GM23338 (cell line): ENCODE results near the gene GABRE. TPM values are rescaled to one million over a fixed set of nuclear protein-coding genes. Genes with fewer than 3 reads are reported as not detected.

Source experiments
- ATAC-seq: fragments of 200-7000 bp; cut with Tn5 transposase; 3 replicates; pipeline ENCODE4 v1.9.1; 2020
- DNase-seq: peaks from one replicate; pipeline ENCODE4 v3.0.0-alpha.2; 2015; ENCODE audit warnings: low spot score
- H2AFZ ChIP-seq: fragments of 200-600 bp; sonication (generic); 2 replicates; pipeline ENCODE4 v1.8.0; 2016; ENCODE audit warnings: antibody characterized with exemption, mild to moderate bottlenecking, moderate library complexity
- H3F3A ChIP-seq: fragments of 200-600 bp; sonication (generic); replicated peaks from 2 replicates; pipeline ENCODE4 v1.8.0; 2017; ENCODE audit warnings: antibody characterized with exemption, mixed run types, low read depth
- H3K27ac ChIP-seq: fragments of 200-600 bp; sonication (generic); 2 replicates; pipeline ENCODE4 v1.6.1; 2016; ENCODE audit warnings: low read depth
- H3K27me3 ChIP-seq: fragments of 200-600 bp; sonication (generic); 2 replicates; pipeline ENCODE4 v1.8.0; 2016; ENCODE audit warnings: mild to moderate bottlenecking, mixed run types, moderate library complexity; ENCODE audit not compliant: insufficient read depth
- H3K36me3 ChIP-seq: fragments of 200-600 bp; sonication (generic); 2 replicates; pipeline ENCODE4 v1.8.0; 2016; ENCODE audit warnings: mild to moderate bottlenecking; ENCODE audit not compliant: insufficient read depth
- H3K4me1 ChIP-seq: fragments of 200-600 bp; sonication (generic); 2 replicates; pipeline ENCODE4 v1.8.0; 2016; ENCODE audit warnings: mild to moderate bottlenecking, moderate library complexity; ENCODE audit not compliant: insufficient read depth
- H3K4me2 ChIP-seq: fragments of 200-600 bp; sonication (generic); 2 replicates; pipeline ENCODE4 v1.7.1; 2017; ENCODE audit warnings: mixed run types
- H3K4me3 ChIP-seq: fragments of 200-600 bp; sonication (generic); 2 replicates; pipeline ENCODE4 v1.6.1; 2016; ENCODE audit warnings: mixed run types
- H3K79me2 ChIP-seq: fragments of 200-600 bp; sonication (generic); replicated peaks from 2 replicates; pipeline ENCODE4 v1.8.0; 2017; ENCODE audit warnings: mild to moderate bottlenecking; ENCODE audit not compliant: insufficient read depth
- H3K9me2 ChIP-seq: fragments of 200-600 bp; sonication (generic); 2 replicates; pipeline ENCODE4 v1.8.0; 2017; ENCODE audit not compliant: insufficient read depth
- H4K20me1 ChIP-seq: fragments of 200-600 bp; sonication (generic); replicated peaks from 2 replicates; pipeline ENCODE4 v1.8.0; 2017; ENCODE audit warnings: mild to moderate bottlenecking; ENCODE audit not compliant: insufficient read depth
- H3K27ac Mint-ChIP-seq: 2 replicates; pipeline ENCODE4 v1.8.0; 2020; ENCODE audit warnings: inconsistent platforms, mild to moderate bottlenecking, moderate library complexity, mixed read lengths
- H3K27me3 Mint-ChIP-seq: 3 replicates; pipeline ENCODE4 v1.8.0; 2022; ENCODE audit warnings: low read depth, mild to moderate bottlenecking, moderate library complexity, mixed read lengths, inconsistent platforms; ENCODE audit not compliant: insufficient read depth, poor library complexity
- H3K36me3 Mint-ChIP-seq: 3 replicates; pipeline ENCODE4 v1.8.0; 2021; ENCODE audit warnings: low read depth, mild to moderate bottlenecking, inconsistent platforms, moderate library complexity, mixed read lengths
- H3K4me1 Mint-ChIP-seq: 3 replicates; pipeline ENCODE4 v1.8.0; 2020; ENCODE audit warnings: mild to moderate bottlenecking, inconsistent platforms, mixed read lengths
- H3K4me3 Mint-ChIP-seq: 3 replicates; pipeline ENCODE4 v1.8.0; 2021; ENCODE audit warnings: moderate library complexity, mild to moderate bottlenecking, inconsistent platforms, mixed read lengths
- H3K9me3 Mint-ChIP-seq: 3 replicates; pipeline ENCODE4 v1.8.0; 2020; ENCODE audit warnings: moderate library complexity, mild to moderate bottlenecking, inconsistent platforms, mixed read lengths
- EZH2 ChIP-seq: fragments of 200-600 bp; sonication (generic); IDR thresholded peaks from one replicate; pipeline ENCODE4 v1.8.0; 2017; ENCODE audit warnings: antibody characterized with exemption, mild to moderate bottlenecking, low read depth; ENCODE audit not compliant: unreplicated experiment
- EZH2phosphoT487 ChIP-seq: fragments of 200-600 bp; sonication (generic); IDR thresholded peaks from one replicate; pipeline ENCODE4 v1.8.1; 2018; ENCODE audit warnings: antibody characterized with exemption; ENCODE audit not compliant: unreplicated experiment
- NANOG ChIP-seq: IDR thresholded peaks from 2 replicates; pipeline ENCODE4 v1.6.1; 2016; ENCODE audit warnings: antibody characterized with exemption, borderline replicate concordance
- POLR2AphosphoS5 ChIP-seq: IDR thresholded peaks from 2 replicates; pipeline ENCODE4 v1.6.1; 2016; ENCODE audit warnings: antibody characterized with exemption, low read depth
- STAT1 ChIP-seq: IDR thresholded peaks from one replicate; pipeline ENCODE4 v1.6.1; 2016; ENCODE audit warnings: antibody characterized with exemption; ENCODE audit not compliant: unreplicated experiment
- ZNF114 ChIP-seq: fragments of 250-450 bp; sonication (Bioruptor Pico); IDR thresholded peaks from 2 replicates; pipeline ENCODE4 v1.5.0; 2020; ENCODE audit warnings: mild to moderate bottlenecking, moderate library complexity
- ZNF331 ChIP-seq: fragments of 250-450 bp; sonication (Bioruptor Pico); IDR thresholded peaks from 2 replicates; pipeline ENCODE4 v1.5.0; 2020; ENCODE audit warnings: low read depth, mild to moderate bottlenecking, moderate library complexity
- polyA plus RNA-seq: library from polyadenylated mRNA; unstranded; fragments of >200 nt; fragmentation: Nextera tagmentation; extraction: Ambion mirVana; gene quantifications from 2 replicates; pipeline ENCODE4 v1.2.1, GENCODE V29; 2016
- total RNA-seq: library from RNA; depleted of rRNA; stranded (reverse); fragments of >200 nt; shearing (Covaris generic); gene quantifications from 2 replicates; pipeline ENCODE4 v1.2.3, GENCODE V29; 2014
- TF ChIP-seq, protein P1 (sequence below), 2 experiments: fragments of 200-600 bp in 1 of 2; sonication (generic) in 1 of 2; conservative IDR thresholded peaks; 2 replicates each; pipeline versions ENCODE4 v1.5.1 to v1.6.1; 2016 to 2017; ENCODE audit warnings: antibody characterized with exemption in 2 of 2, low read depth in 2 of 2, mild to moderate bottlenecking in 2 of 2, moderate library complexity in 1 of 2
- TF ChIP-seq, protein P2 (sequence below): IDR thresholded peaks from one replicate; pipeline ENCODE4 v1.6.1; 2018; ENCODE audit warnings: antibody characterized with exemption; ENCODE audit not compliant: unreplicated experiment
- TF ChIP-seq, protein P3 (sequence below): IDR thresholded peaks from 2 replicates; pipeline ENCODE4 v1.6.1; 2016; ENCODE audit warnings: antibody characterized with exemption

The GABRE gene
- total and polyA plus RNA-seq, 2 experiments from 2014 or later = 4.9 to 8.3 TPM

DNA sequence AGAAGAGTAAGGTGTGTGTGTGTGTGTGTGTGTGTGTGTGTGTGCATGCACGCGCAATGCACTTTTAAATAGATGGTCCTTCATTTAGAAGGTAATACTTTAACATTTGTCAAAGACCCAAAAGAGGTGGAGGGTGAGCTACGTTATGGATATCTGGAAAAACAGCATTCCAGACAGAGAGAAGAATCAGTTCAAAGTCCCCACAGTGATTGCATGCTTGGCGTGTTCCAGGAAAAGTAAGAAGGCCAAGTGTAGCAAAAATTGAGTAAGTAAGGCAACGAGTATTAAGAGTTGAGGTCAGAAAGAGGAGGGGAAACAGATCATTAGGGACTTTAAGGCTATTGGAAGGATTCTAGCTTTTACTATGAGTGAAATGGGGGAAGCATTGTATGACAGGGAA, 21.9 kb upstream of the GABRE start:
- H4K20me1 ChIP-seq = no peaks in the 10 kb centered on the region

More for the DNA sequence above, 21.9 kb upstream of the GABRE start:
- H3K27me3 Mint-ChIP-seq = no peaks in the 10 kb centered on the region
- TF ChIP-seq EZH2phosphoT487 = no peak
- no peak for TF ChIP-seq EZH2
- TF ChIP-seq, protein P1, sequence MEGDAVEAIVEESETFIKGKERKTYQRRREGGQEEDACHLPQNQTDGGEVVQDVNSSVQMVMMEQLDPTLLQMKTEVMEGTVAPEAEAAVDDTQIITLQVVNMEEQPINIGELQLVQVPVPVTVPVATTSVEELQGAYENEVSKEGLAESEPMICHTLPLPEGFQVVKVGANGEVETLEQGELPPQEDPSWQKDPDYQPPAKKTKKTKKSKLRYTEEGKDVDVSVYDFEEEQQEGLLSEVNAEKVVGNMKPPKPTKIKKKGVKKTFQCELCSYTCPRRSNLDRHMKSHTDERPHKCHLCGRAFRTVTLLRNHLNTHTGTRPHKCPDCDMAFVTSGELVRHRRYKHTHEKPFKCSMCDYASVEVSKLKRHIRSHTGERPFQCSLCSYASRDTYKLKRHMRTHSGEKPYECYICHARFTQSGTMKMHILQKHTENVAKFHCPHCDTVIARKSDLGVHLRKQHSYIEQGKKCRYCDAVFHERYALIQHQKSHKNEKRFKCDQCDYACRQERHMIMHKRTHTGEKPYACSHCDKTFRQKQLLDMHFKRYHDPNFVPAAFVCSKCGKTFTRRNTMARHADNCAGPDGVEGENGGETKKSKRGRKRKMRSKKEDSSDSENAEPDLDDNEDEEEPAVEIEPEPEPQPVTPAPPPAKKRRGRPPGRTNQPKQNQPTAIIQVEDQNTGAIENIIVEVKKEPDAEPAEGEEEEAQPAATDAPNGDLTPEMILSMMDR (conservative IDR thresholded peaks at IDR 0.05; ENCODE audit: low read depth in 2 of 2) = no peak
- TF ChIP-seq, protein P2, sequence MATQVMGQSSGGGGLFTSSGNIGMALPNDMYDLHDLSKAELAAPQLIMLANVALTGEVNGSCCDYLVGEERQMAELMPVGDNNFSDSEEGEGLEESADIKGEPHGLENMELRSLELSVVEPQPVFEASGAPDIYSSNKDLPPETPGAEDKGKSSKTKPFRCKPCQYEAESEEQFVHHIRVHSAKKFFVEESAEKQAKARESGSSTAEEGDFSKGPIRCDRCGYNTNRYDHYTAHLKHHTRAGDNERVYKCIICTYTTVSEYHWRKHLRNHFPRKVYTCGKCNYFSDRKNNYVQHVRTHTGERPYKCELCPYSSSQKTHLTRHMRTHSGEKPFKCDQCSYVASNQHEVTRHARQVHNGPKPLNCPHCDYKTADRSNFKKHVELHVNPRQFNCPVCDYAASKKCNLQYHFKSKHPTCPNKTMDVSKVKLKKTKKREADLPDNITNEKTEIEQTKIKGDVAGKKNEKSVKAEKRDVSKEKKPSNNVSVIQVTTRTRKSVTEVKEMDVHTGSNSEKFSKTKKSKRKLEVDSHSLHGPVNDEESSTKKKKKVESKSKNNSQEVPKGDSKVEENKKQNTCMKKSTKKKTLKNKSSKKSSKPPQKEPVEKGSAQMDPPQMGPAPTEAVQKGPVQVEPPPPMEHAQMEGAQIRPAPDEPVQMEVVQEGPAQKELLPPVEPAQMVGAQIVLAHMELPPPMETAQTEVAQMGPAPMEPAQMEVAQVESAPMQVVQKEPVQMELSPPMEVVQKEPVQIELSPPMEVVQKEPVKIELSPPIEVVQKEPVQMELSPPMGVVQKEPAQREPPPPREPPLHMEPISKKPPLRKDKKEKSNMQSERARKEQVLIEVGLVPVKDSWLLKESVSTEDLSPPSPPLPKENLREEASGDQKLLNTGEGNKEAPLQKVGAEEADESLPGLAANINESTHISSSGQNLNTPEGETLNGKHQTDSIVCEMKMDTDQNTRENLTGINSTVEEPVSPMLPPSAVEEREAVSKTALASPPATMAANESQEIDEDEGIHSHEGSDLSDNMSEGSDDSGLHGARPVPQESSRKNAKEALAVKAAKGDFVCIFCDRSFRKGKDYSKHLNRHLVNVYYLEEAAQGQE = no peak
- no peak for TF ChIP-seq ZNF331 (CRISPR knock-in tag)
- TF ChIP-seq, protein P3, sequence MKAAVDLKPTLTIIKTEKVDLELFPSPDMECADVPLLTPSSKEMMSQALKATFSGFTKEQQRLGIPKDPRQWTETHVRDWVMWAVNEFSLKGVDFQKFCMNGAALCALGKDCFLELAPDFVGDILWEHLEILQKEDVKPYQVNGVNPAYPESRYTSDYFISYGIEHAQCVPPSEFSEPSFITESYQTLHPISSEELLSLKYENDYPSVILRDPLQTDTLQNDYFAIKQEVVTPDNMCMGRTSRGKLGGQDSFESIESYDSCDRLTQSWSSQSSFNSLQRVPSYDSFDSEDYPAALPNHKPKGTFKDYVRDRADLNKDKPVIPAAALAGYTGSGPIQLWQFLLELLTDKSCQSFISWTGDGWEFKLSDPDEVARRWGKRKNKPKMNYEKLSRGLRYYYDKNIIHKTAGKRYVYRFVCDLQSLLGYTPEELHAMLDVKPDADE = no peak
- TF ChIP-seq STAT1 = no peak
- TF ChIP-seq ZNF114 (CRISPR knock-in tag) = no peak
- TF ChIP-seq NANOG = no peak
- no peak for TF ChIP-seq POLR2AphosphoS5
- Histone ChIP-seq H3K4me2 (no peak overlapping the region), H3K27me3 (no peaks in the 10 kb centered on the region), H3K4me3 (no peak overlapping the region), H3K36me3 (no peaks in the 10 kb centered on the region), H3K79me2 (no peaks in the 10 kb centered on the region), H3K4me1 (no peaks in the 10 kb centered on the region), H2AFZ (no peak overlapping the region), H3K27ac (no peak overlapping the region), H3F3A (no peaks in the 10 kb centered on the region), H3K9me2 (no peaks in the 10 kb centered on the region)
- no peak for ATAC-seq
- no peaks in the 10 kb centered on the region for H3K4me1 Mint-ChIP-seq
- no peaks in the 10 kb centered on the region for H3K36me3 Mint-ChIP-seq
- DNase-seq = no peak
- H3K4me3 Mint-ChIP-seq = no peak overlapping the region
- H3K27ac Mint-ChIP-seq = no peak overlapping the region
- no peaks in the 10 kb centered on the region; the same call in 2 of the 3 replicates for H3K9me3 Mint-ChIP-seq
